GM18519 (cell line): Measurements from ENCODE around the gene BRDT.

Experiments
- ATAC-seq: cut with Tn5 transposase; IDR thresholded peaks from one replicate; pipeline ENCODE4 v1.9.1; 2021; ENCODE audit warnings: mild to moderate bottlenecking, moderate library complexity; ENCODE audit not compliant: unreplicated experiment, low FRiP score

Gene BRDT

GRCh38 chr1:91949356-91949699 lies at the start of gene BRDT:
BRDT (plus strand) TSS chr1:91949401; CDS start chr1:91962755, 13,354 bp downstream.
- no peak for ATAC-seq

- ATAC-seq: no peak
These were observed 48.6 kb upstream of the BRDT start for GRCh38 chr1:91900562-91900961.

GRCh38 chr1:91901231-91901630 lies 48.0 kb upstream of the BRDT start:
- ATAC-seq: no peak

- no peak for ATAC-seq
These were observed 36.9 kb upstream of the BRDT start for GRCh38 chr1:91912266-91912665.

GRCh38 chr1:91913018-91913417 lies 36.2 kb upstream of the BRDT start:
- ATAC-seq: no peak

- ATAC-seq: no peak
These were observed 33.2 kb upstream of the BRDT start for GRCh38 chr1:91916046-91916445.

- no peak for ATAC-seq
These were observed 32.3 kb upstream of the BRDT start for GRCh38 chr1:91916811-91917460.

- ATAC-seq: no peak
These were observed 29.2 kb upstream of the BRDT start for GRCh38 chr1:91919962-91920361.

- ATAC-seq: no peak
These were observed 25.1 kb upstream of the BRDT start for GRCh38 chr1:91924146-91924545.

GRCh38 chr1:91925644-91926435 lies 23.4 kb upstream of the BRDT start:
- no peak for ATAC-seq

GRCh38 chr1:91928026-91928425 lies 21.2 kb upstream of the BRDT start:
- ATAC-seq: no peak

GRCh38 chr1:91929250-91929649 lies 20.0 kb upstream of the BRDT start:
- ATAC-seq: no peak

GRCh38 chr1:91937613-91938012 lies 11.6 kb upstream of the BRDT start:
- ATAC-seq: no peak

- ATAC-seq: no peak
These were observed 8.7 kb upstream of the BRDT start for GRCh38 chr1:91940496-91940895.

GRCh38 chr1:91944087-91944486 lies 5.1 kb upstream of the BRDT start:
- no peak for ATAC-seq

- ATAC-seq: no peak
These were observed 1.1 kb upstream of the BRDT start for GRCh38 chr1:91948097-91948496.

- no peak for ATAC-seq
These were observed 473 bp upstream of the BRDT start for GRCh38 chr1:91948501-91949355.

- ATAC-seq: no peak
These were observed 3.0 kb downstream of the BRDT start for GRCh38 chr1:91952187-91952586.

- ATAC-seq: no peak
These were observed 9.7 kb downstream of the BRDT start for GRCh38 chr1:91958926-91959325.

GRCh38 chr1:91968334-91968733 lies 19.1 kb downstream of the BRDT start:
- no peak for ATAC-seq

GRCh38 chr1:91979383-91979782 lies 30.2 kb downstream of the BRDT start:
- no peak for ATAC-seq
